Measurements from ENCODE around the gene RESP18. TPM values are rescaled to one million over a fixed set of nuclear protein-coding genes. Genes with fewer than 3 reads are reported as not detected.

Gene RESP18
- total and polyA plus RNA-seq, 2 donors (not counting 1 experiment from before 2014, with no cell fraction given) = not detected

- H3K4me1 Mint-ChIP-seq = peaks cover 2% of the 10 kb centered on the region
- H3K4me1 ChIP-seq (ENCODE audit: control insufficient read depth in 2 of 2, insufficient read depth in 2 of 2, low read length in 2 of 2) = peaks cover 0 to 7% of the 10 kb centered on the region in 2 donors
- no peaks in the 10 kb centered on the region for H3K9me3 Mint-ChIP-seq (ENCODE audit: insufficient read depth)
Observed at GRCh38 chr2:219354582-219354981, 22.0 kb upstream of the RESP18 start.

GRCh38 chr2:219353129-219353528 lies 20.6 kb upstream of the RESP18 start:
- intact Hi-C loops (cut with micrococcal nuclease) = no loop called here
- H3K9me3 Mint-ChIP-seq (ENCODE audit: insufficient read depth) = no peaks in the 10 kb centered on the region

More at GRCh38 chr2:219354582-219354981, 22.0 kb upstream of the RESP18 start:
- Mint-ChIP-seq H3K27ac (no peak overlapping the region), H3K27me3 (peaks cover 61% of the 10 kb centered on the region), H3K4me3 (no peak overlapping the region)
- Histone ChIP-seq H3K4me2 (replicated peaks; ENCODE audit: low read depth, low read length, poor library complexity, severe bottlenecking) (no peak overlapping the region), H3K27ac (ENCODE audit: low read length in 2 of 2) (no peak overlapping the region), H3K27me3 (replicated peaks in 1 of 4; ENCODE audit: control extremely low read depth in 1 of 4, control insufficient read depth in 3 of 4, insufficient read depth in 4 of 4, low read length in 3 of 4) (peaks cover 0 to 53% (median 9%) of the 10 kb centered on the region in 4 experiments), H4K20me1 (ENCODE audit: control insufficient read depth, insufficient read depth, low read length, poor library complexity, severe bottlenecking) (no peaks in the 10 kb centered on the region), H3K9ac (ENCODE audit: low read length) (no peak overlapping the region), H2AFZ (ENCODE audit: insufficient read depth, low read depth, low read length, poor library complexity, severe bottlenecking) (no peak overlapping the region), H3K36me3 (replicated peaks in 1 of 2; ENCODE audit: control extremely low read depth in 1 of 2, control insufficient read depth in 1 of 2, extremely low read depth in 1 of 2, insufficient read depth in 2 of 2, low read length in 1 of 2) (no peaks in the 10 kb centered on the region), H3K79me2 (ENCODE audit: control insufficient read depth, insufficient read depth, low read length) (no peaks in the 10 kb centered on the region), H3K4me3 (ENCODE audit: control extremely low read depth in 1 of 5, extremely low read depth in 1 of 5, insufficient read depth in 1 of 5, low read depth in 2 of 5, low read length in 4 of 5) (no peak overlapping the region), H3K9me3 (ENCODE audit: control extremely low read depth in 1 of 3, control insufficient read depth in 2 of 3, insufficient read depth in 1 of 3, low read length in 2 of 3) (peaks cover 0 to 4% (median 0%) of the 10 kb centered on the region in 3 donors)
- intact Hi-C loops (cut with micrococcal nuclease) = no loop called here
- POLR2A ChIA-PET = no interaction called here
- TF ChIP-seq CTCF (IDR thresholded peaks at IDR 0.05) (no peak), EZH2 (IDR thresholded peaks at IDR 0.05; ENCODE audit: borderline replicate concordance, insufficient read depth, low read depth, low read length, poor library complexity, severe bottlenecking) (no peak)
- DNase-seq = no peak
- no peak for ATAC-seq (ENCODE audit: low read depth)
- WGBS (ENCODE audit: insufficient coverage) = 75% methylated on average over 3 of the region's 4 CpGs
- CTCF ChIA-PET = no interaction called here

More at GRCh38 chr2:219353129-219353528, 20.6 kb upstream of the RESP18 start:
- H3K4me3 ChIP-seq (ENCODE audit: control extremely low read depth in 1 of 5, extremely low read depth in 1 of 5, insufficient read depth in 1 of 5, low read depth in 2 of 5, low read length in 4 of 5) = no peak overlapping the region
- Mint-ChIP-seq H3K4me3 (no peak overlapping the region), H3K27ac (no peak overlapping the region), H3K27me3 (peaks cover 66% of the 10 kb centered on the region), H3K4me1 (no peaks in the 10 kb centered on the region)
- peaks cover 0 to 2% of the 10 kb centered on the region in 2 donors for H3K4me1 ChIP-seq (ENCODE audit: control insufficient read depth in 2 of 2, insufficient read depth in 2 of 2, low read length in 2 of 2)
- H2AFZ ChIP-seq (ENCODE audit: insufficient read depth, low read depth, low read length, poor library complexity, severe bottlenecking) = no peak overlapping the region
- no peak overlapping the region for H3K9ac ChIP-seq (ENCODE audit: low read length)
- peaks cover 0 to 46% (median 7%) of the 10 kb centered on the region in 4 experiments for H3K27me3 ChIP-seq (replicated peaks in 1 of 4; ENCODE audit: control extremely low read depth in 1 of 4, control insufficient read depth in 3 of 4, insufficient read depth in 4 of 4, low read length in 3 of 4)
- no peak overlapping the region for H3K27ac ChIP-seq (ENCODE audit: low read length in 2 of 2)
- DNase-seq (no peak), ATAC-seq (ENCODE audit: low read depth) (no peak)
- peaks cover 0 to 1% (median 0%) of the 10 kb centered on the region in 3 donors for H3K9me3 ChIP-seq (ENCODE audit: control extremely low read depth in 1 of 3, control insufficient read depth in 2 of 3, insufficient read depth in 1 of 3, low read length in 2 of 3)
- ChIA-PET POLR2A (no interaction called here), CTCF (interaction anchor here (1.1 kb wide), 1 partner anchor 24 kb away, joined by 3 read pairs; no protein-coding TSS in a partner anchor)
- TF ChIP-seq CTCF (IDR thresholded peaks at IDR 0.05) (no peak), EZH2 (IDR thresholded peaks at IDR 0.05; ENCODE audit: borderline replicate concordance, insufficient read depth, low read depth, low read length, poor library complexity, severe bottlenecking) (no peak)
- no peak overlapping the region for H3K4me2 ChIP-seq (replicated peaks; ENCODE audit: low read depth, low read length, poor library complexity, severe bottlenecking)
- 100% methylated on average over 1 of the region's 5 CpGs for WGBS (ENCODE audit: insufficient coverage)
- H3K79me2 ChIP-seq (ENCODE audit: control insufficient read depth, insufficient read depth, low read length) = no peaks in the 10 kb centered on the region
- no peaks in the 10 kb centered on the region for H3K36me3 ChIP-seq (replicated peaks in 1 of 2; ENCODE audit: control extremely low read depth in 1 of 2, control insufficient read depth in 1 of 2, extremely low read depth in 1 of 2, insufficient read depth in 2 of 2, low read length in 1 of 2)
- no peaks in the 10 kb centered on the region for H4K20me1 ChIP-seq (ENCODE audit: control insufficient read depth, insufficient read depth, low read length, poor library complexity, severe bottlenecking)
